KMS-11 (cell line): Measurements from ENCODE around the gene DAPL1.
A peak's percentile ranks its signal among the peaks of the same experiment; 100 is the strongest.

Experiments
- H2AFZ ChIP-seq: fragments of 200-600 bp; sonication (generic); 2 replicates; pipeline ENCODE4 v1.6.1; 2016; ENCODE audit warnings: antibody characterized with exemption, mixed run types, low read depth
- H3K27ac ChIP-seq: fragments of 200-600 bp; sonication (generic); 2 replicates; pipeline ENCODE4 v1.6.1; 2016; ENCODE audit warnings: mild to moderate bottlenecking, mixed run types
- H3K27me3 ChIP-seq: fragments of 200-600 bp; sonication (generic); 2 replicates; pipeline ENCODE4 v1.6.1; 2017; ENCODE audit warnings: mild to moderate bottlenecking, low read depth, mixed run types, moderate library complexity; ENCODE audit not compliant: insufficient read depth
- H3K36me3 ChIP-seq: fragments of 200-600 bp; sonication (generic); 2 replicates; pipeline ENCODE4 v1.6.1; 2017; ENCODE audit warnings: mild to moderate bottlenecking, mixed run types; ENCODE audit not compliant: insufficient read depth
- H3K4me1 ChIP-seq: fragments of 200-600 bp; sonication (generic); 2 replicates; pipeline ENCODE4 v1.6.1; 2016; ENCODE audit warnings: mild to moderate bottlenecking, low read depth, mixed run types; ENCODE audit not compliant: poor library complexity, severe bottlenecking
- H3K4me2 ChIP-seq: fragments of 200-600 bp; sonication (generic); 2 replicates; pipeline ENCODE4 v1.7.0; 2016; ENCODE audit warnings: mild to moderate bottlenecking, mixed run types
- H3K4me3 ChIP-seq: fragments of 200-600 bp; sonication (generic); IDR thresholded peaks from 2 replicates; pipeline ENCODE4 v1.6.1; 2017; ENCODE audit warnings: low read depth, low read length, mixed read lengths; ENCODE audit not compliant: insufficient read depth
- H3K79me2 ChIP-seq: fragments of 200-600 bp; sonication (generic); 2 replicates; pipeline ENCODE4 v1.6.1; 2016; ENCODE audit warnings: low read depth, mixed run types; ENCODE audit not compliant: insufficient read depth
- H3K9ac ChIP-seq: fragments of 200-600 bp; sonication (generic); 2 replicates; pipeline ENCODE4 v1.6.1; 2016; ENCODE audit warnings: mild to moderate bottlenecking, mixed run types
- H4K20me1 ChIP-seq: fragments of 200-600 bp; sonication (generic); 2 replicates; pipeline ENCODE4 v1.6.1; 2016; ENCODE audit warnings: mild to moderate bottlenecking, mixed run types; ENCODE audit not compliant: insufficient read depth
- CTCF ChIP-seq: fragments of 200-600 bp; sonication (generic); conservative IDR thresholded peaks from 2 replicates; pipeline ENCODE4 v1.6.1; 2017; ENCODE audit warnings: low read depth, mild to moderate bottlenecking, antibody characterized with exemption, low read length, moderate library complexity, mixed read lengths

DAPL1 gene

DNA sequence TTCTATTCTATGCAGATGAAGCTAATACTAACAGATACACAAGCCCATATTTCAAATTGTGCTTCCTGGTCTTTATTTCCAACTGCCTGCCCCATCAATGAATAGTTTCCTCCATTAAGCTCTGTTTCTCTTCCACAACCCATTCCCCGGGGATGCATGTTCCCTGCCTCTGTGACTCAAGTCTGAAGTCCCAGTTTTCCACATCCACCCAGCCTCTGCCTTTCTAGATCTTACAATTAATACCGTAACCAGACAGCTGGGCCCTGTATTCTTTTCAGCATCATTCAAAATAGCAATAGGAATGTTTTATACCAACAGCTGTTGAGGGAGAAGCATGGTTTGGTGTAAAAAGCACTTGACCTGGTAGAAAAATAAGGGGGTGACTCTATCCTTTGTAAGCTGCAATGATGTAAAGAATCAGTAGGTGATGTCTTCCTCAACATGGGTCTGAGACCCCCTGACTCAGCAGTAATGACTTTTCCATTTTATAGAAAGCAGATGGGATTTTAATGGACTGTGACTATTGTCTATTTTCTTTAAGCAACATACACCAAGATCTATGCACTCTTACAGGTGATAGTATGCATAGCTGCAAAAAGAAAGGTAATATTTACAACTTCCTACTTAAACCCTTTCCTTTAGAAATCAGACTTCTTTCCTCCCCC lies 46.1 kb upstream of the DAPL1 start:
- Histone ChIP-seq H3K27ac (no peak overlapping the region), H3K36me3 (no peaks in the 10 kb centered on the region), H3K9ac (no peak overlapping the region), H4K20me1 (no peaks in the 10 kb centered on the region), H3K79me2 (no peaks in the 10 kb centered on the region), H3K4me1 (no peaks in the 10 kb centered on the region), H3K27me3 (no peaks in the 10 kb centered on the region), H2AFZ (no peak overlapping the region), H3K4me3 (no peak overlapping the region), H3K4me2 (no peak overlapping the region)
- TF ChIP-seq CTCF = no peak

- no peak overlapping the region for H3K27ac ChIP-seq
- H3K27me3 ChIP-seq = no peaks in the 10 kb centered on the region
Observed at GRCh38 chr2:158750458-158751125, 44.5 kb upstream of the DAPL1 start.

DNA sequence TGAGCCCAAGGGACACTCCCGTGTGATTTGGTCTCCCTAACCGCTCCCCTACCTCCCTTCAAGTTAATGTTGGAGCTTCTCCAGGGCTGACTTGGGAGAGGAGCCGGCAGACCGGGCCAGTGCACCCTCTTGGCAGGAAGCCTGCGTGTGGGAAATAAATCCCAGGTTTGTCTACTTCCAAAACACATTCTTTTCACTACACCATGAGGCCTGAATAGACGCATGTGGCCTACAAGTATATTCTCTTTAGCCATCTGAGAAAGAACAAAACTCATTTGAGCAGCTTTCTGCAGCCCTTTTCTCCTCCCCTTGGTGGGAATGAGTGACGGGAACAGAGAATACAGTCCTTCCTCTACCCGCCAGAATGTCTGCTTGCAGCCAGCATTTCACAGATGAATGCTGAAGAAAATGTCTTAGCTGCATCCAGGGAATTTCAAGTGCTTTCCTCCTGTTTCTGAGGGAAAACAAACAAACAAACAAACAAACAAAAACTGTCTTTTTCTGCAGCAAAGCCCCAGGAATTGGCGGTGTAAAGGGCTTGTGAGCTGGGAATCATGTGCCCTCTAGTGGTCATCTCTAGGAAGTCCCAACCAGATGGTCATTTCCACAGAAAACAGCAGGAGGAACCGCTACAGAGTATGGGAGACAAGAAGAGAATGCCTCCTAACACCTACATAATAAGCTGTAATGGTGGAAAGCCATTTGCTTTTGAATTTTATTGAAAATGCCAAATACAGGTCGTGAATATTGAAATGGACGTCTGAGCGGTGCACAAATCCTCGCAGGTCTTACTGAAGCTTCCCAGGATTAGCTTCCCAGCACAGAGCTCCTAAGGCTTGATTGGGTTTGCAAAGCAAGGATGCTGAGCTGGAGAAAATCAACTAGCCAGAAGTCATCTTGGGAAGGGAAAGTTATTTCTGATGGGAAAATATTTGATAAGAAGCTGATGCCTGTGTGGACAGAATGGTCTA lies 41.2 kb upstream of the DAPL1 start:
- H3K79me2 ChIP-seq = no peaks in the 10 kb centered on the region
- H3K36me3 ChIP-seq = no peaks in the 10 kb centered on the region
- TF ChIP-seq CTCF = peak; percentile 99
- H3K4me3 ChIP-seq = no peak overlapping the region
- no peak overlapping the region for H3K9ac ChIP-seq
- no peak overlapping the region for H3K27ac ChIP-seq
- no peaks in the 10 kb centered on the region for H4K20me1 ChIP-seq
- no peaks in the 10 kb centered on the region for H3K27me3 ChIP-seq
- no peak overlapping the region for H2AFZ ChIP-seq
- no peak overlapping the region for H3K4me2 ChIP-seq
- H3K4me1 ChIP-seq = no peaks in the 10 kb centered on the region

More at GRCh38 chr2:158750458-158751125, 44.5 kb upstream of the DAPL1 start:
- Histone ChIP-seq H3K4me3 (no peak overlapping the region), H3K79me2 (no peaks in the 10 kb centered on the region), H4K20me1 (no peaks in the 10 kb centered on the region), H3K4me1 (no peaks in the 10 kb centered on the region), H3K4me2 (no peak overlapping the region), H3K9ac (no peak overlapping the region), H2AFZ (no peak overlapping the region), H3K36me3 (no peaks in the 10 kb centered on the region)
- no peak for TF ChIP-seq CTCF

GRCh38 chr2:158755310-158756087 lies 39.6 kb upstream of the DAPL1 start:
- Histone ChIP-seq H2AFZ (no peak overlapping the region), H3K27me3 (no peaks in the 10 kb centered on the region)

More at GRCh38 chr2:158755310-158756087, 39.6 kb upstream of the DAPL1 start:
- peak; percentile 67 for TF ChIP-seq CTCF
- Histone ChIP-seq H3K36me3 (no peaks in the 10 kb centered on the region), H4K20me1 (no peaks in the 10 kb centered on the region), H3K4me2 (no peak overlapping the region), H3K27ac (no peak overlapping the region), H3K4me1 (no peaks in the 10 kb centered on the region), H3K79me2 (no peaks in the 10 kb centered on the region), H3K4me3 (no peak overlapping the region), H3K9ac (no peak overlapping the region)
